ENCODE data around the gene RAB7B.
"Not testable (repeated sequence)": the region's sequence is repeated elsewhere in the genome, so short reads cannot be mapped to it uniquely, and the experiment has no call there.

GRCh38 chr1:205996641-205997040, 6.6 kb downstream of the RAB7B start:
- TF ChIP-seq CTCF (IDR thresholded peaks at IDR 0.05; ENCODE audit: low read depth, low read length); POLR2A (IDR thresholded peaks at IDR 0.05; ENCODE audit: extremely low read depth, insufficient read length); MAX (IDR thresholded peaks at IDR 0.05; ENCODE audit: low read depth, low read length); MYC (IDR thresholded peaks at IDR 0.05; ENCODE audit: low read depth, low read length): not testable (repeated sequence)

Measured in NB4 (cell line).